ENCODE results near the gene TBL1XR1.

TBL1XR1 gene

DNA sequence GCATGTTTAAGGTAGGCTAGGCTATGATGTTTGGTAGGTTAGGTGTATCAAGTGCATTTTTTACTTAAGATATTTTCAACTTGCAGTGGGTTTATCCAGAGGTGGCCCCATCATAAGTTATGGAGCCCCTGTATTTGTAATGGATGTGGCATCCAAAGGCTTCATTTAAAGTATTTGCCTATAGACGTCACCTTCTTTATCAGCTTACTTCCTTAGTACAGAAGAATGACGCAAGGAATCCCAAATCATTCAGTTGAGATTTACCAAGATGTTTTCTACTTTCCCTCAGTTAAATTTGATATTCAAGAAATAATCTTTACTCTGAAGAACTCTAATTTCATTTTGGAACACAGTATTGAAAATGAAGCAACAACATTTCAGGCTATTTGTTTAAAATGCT is 201.3 kb downstream of the TBL1XR1 start:
- no peak for DNase-seq

DNA sequence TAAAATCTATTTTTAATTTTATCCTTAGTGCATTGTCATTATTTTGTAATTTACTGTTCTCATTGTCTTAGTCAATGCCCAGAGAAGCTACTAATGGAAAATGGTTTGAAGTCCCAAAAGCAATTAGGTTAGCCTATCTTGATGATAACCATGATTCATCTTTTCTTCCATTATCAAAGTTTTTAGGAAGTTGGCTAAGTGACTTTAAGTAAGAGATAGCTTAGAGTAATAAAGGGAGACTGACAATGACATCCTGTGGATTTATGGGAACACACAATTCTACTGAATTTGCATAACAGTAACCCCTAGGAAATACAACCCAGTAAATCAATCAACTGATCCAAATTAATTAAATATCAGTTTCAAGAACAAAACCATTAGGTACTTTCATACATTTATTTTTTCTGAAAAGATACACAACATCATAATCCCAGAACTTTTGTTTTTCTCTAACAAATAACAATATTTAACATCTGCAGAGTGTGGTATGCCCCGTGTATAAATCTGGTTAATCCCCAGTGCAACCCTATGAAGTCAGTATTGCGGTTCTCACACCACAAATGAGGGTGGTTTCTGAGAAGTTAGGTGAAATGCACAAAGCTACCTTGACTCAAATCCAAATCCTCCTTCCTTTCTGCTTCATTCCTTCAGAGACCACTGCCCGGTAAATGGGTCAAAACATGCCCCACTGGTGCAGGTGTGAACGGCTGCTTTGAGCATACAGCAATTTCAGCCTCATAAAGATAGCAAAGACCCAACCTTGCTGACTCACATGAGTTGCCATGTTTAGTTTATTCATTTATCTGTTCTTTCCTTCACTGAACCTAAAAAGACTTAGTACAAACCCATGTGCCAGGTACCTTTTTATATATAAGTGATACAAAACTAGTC is 202.1 kb downstream of the TBL1XR1 start:
- DNase-seq, result peak; percentile 50

GRCh38 chr3:176994393-176994792 is 202.9 kb downstream of the TBL1XR1 start:
- no peak for DNase-seq

- no peak for DNase-seq
Observed at GRCh38 chr3:176992978-176993377, 204.3 kb downstream of the TBL1XR1 start.

DNA sequence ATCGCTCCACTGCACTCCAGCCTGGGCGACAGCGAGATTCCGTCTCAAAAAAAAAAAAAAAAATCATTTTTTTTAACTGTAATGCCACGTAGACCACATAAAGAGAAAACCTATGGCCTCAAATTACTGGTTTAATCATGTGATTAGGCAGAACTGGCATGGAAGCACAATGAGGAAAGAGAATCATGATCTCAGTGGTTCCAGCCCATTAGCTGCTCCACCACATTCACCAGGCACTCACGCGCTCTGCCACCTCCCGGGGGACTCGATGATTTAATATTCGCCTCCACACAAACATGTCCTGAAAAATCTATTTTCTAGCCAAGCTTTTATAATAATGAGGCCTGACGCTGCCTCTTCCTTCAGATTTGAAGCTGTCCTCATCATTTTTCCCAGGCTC is 204.7 kb downstream of the TBL1XR1 start:
- DNase-seq, result no peak

DNA sequence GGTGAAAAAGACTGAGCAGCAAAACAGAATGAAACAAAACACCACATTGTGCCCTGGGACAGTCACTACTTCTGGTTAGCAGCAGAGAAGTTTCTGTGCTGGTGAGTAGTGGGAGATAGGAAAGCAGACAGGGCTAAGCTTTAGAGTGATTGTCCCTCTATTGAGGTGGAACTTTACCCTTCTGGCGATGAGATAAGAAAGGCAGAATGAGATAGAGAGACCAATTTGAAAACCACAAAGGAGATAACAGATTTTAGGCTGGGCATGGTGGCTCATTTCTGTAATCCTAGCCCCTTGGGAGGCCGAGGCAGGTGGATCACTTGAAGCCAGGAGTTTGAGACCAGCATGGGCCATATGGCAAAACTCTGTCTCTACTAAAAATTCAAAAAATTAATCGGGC is 208.5 kb downstream of the TBL1XR1 start:
- DNase-seq, result no peak

DNA sequence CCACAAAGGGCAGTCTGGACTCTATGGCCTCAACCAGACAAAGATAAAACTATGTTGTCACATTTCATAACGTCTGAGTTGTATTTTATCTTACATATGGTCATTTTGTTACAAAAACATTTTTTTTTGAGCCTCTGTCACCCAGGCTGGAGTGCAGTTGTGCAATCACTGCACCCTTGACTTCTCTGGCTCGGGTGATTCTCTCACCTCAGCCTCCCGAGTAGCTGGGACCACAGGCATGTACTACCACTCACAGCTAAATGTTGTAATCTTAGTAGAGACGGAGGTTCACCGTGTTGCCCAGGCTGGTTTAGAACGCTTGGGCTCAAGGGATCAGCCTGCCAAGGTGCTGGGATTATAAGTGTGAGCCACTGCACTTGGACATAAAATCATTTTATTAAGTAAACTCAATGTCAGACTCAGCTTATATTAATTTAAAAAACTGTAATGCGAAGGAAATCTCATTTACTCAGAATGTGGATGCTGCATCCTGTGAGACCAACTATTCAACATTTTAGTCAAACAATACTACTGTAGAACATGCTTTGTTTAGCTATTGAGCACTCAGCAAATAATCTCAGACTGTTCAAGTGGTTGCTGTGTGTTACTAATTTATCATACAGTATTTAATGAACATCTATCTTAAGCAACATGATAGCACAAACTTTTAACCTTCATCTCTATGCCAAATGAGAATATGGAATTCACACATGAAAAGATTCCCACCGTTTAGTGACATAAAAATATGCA is 209.2 kb downstream of the TBL1XR1 start:
- DNase-seq, result no peak

GRCh38 chr3:176978441-176978840 is 218.8 kb downstream of the TBL1XR1 start:
- DNase-seq, result no peak

GRCh38 chr3:176977331-176977730 is 220.0 kb downstream of the TBL1XR1 start:
- no peak for DNase-seq

- no peak for DNase-seq
Observed at GRCh38 chr3:176976586-176976985, 220.7 kb downstream of the TBL1XR1 start.

GRCh38 chr3:176974279-176974678 is 223.0 kb downstream of the TBL1XR1 start:
- no peak for DNase-seq

DNA sequence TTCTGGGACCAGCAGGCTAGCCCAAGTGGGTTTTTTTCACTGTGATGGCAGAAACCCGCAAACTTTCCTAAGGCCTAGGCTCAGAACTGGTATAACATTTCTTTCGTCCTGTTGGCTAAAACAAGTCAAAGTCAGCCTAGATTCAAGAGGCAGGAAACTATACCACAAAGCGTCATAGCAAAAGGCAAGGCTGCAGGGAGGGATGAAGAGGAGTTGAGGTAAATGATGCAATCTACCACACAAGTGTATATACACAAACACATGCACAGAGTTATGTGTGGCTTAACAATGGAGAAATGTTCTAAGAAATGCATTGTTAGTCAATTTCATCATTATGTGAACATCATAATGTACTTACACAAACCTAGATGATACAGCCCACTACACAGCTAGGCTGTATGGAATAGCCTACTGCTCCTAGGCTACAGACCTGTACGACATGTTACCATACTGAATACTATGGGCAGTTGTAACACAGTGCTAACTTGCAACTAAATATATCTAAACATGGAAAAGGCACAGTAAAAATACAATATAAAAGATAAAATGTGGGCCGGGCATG is 225.6 kb downstream of the TBL1XR1 start:
- peak; percentile 65 for DNase-seq

GRCh38 chr3:176970770-176971169 is 226.5 kb downstream of the TBL1XR1 start:
- DNase-seq, result no peak

GRCh38 chr3:176969506-176969905 is 227.8 kb downstream of the TBL1XR1 start:
- no peak for DNase-seq
